PC-9 (cell line): ENCODE measurements around the gene TARM1. TPM values are rescaled to one million over a fixed set of nuclear protein-coding genes. Genes with fewer than 3 reads are reported as not detected.

ENCODE experiments used
- BruUV-seq: library from RNA; stranded (reverse); fragments of 400-500 nt; replicated peaks from 2 replicates; lab custom pipeline; 2021; lab: Mats Ljungman, UMichigan
- CTCF ChIA-PET: fragments of 300-600 bp; sonication (Branson Sonifier 250); formaldehyde crosslinking; loops from one replicate; lab custom pipeline; 2022; ENCODE audit warnings: antibody characterized with exemption; lab: Charles Lee
- POLR2A ChIA-PET: fragments of 300-600 bp; sonication (Branson Sonifier 250); formaldehyde crosslinking; loops from one replicate; lab custom pipeline; 2022; ENCODE audit warnings: antibody characterized with exemption; ENCODE audit not compliant: unreplicated experiment; lab: Charles Lee
- DNase-seq, 2 experiments: peaks; one replicate each; pipeline versions ENCODE4 v3.0.0 to v3.0.0-alpha.2; 2015 to 2022; ENCODE audit warnings: mixed read lengths in 1 of 2
- H2AFZ ChIP-seq: fragments of 200-600 bp; sonication (generic); 2 replicates; pipeline ENCODE4 v1.8.1; 2017; ENCODE audit warnings: antibody characterized with exemption
- H3F3A ChIP-seq: fragments of 200-600 bp; sonication (generic); 2 replicates; pipeline ENCODE4 v1.8.1; 2017; ENCODE audit warnings: antibody characterized with exemption, mild to moderate bottlenecking, low read depth; ENCODE audit not compliant: insufficient read depth
- H3K27ac ChIP-seq: fragments of 200-600 bp; sonication (generic); 2 replicates; pipeline ENCODE4 v1.6.1; 2016; ENCODE audit warnings: mixed run types
- H3K27me3 ChIP-seq: fragments of 200-600 bp; sonication (generic); 2 replicates; pipeline ENCODE4 v1.6.1; 2016; ENCODE audit warnings: low read depth, mixed run types; ENCODE audit not compliant: insufficient read depth
- H3K36me3 ChIP-seq: fragments of 200-600 bp; sonication (generic); 2 replicates; pipeline ENCODE4 v1.6.1; 2016; ENCODE audit warnings: low read depth, mixed run types
- H3K4me1 ChIP-seq: fragments of 200-600 bp; sonication (generic); replicated peaks from 2 replicates; pipeline ENCODE4 v1.6.1; 2016; ENCODE audit warnings: mixed run types; ENCODE audit not compliant: insufficient read depth
- H3K4me2 ChIP-seq: fragments of 200-600 bp; sonication (generic); 2 replicates; pipeline ENCODE4 v1.6.1; 2017; ENCODE audit warnings: mixed run types
- H3K4me3 ChIP-seq: fragments of 200-600 bp; sonication (generic); 2 replicates; pipeline ENCODE4 v1.6.1; 2016; ENCODE audit warnings: mixed run types
- H3K79me2 ChIP-seq: fragments of 200-600 bp; sonication (generic); 2 replicates; pipeline ENCODE4 v1.6.1; 2017; ENCODE audit warnings: low read depth, mixed run types
- H3K9me2 ChIP-seq: fragments of 200-600 bp; sonication (generic); 2 replicates; pipeline ENCODE4 v1.8.1; 2017; ENCODE audit warnings: mild to moderate bottlenecking; ENCODE audit not compliant: insufficient read depth
- H3K9me3 ChIP-seq: fragments of 200-600 bp; sonication (generic); 2 replicates; pipeline ENCODE4 v1.8.1; 2016; ENCODE audit warnings: low read depth; ENCODE audit not compliant: insufficient read depth
- H4K20me1 ChIP-seq: fragments of 200-600 bp; sonication (generic); 2 replicates; pipeline ENCODE4 v1.8.1; 2017; ENCODE audit not compliant: insufficient read depth
- EZH2 ChIP-seq: fragments of 200-600 bp; sonication (generic); IDR thresholded peaks from 2 replicates; pipeline ENCODE4 v1.8.0; 2017; ENCODE audit warnings: antibody characterized with exemption, low read depth
- intact Hi-C: fragments of 100-400 bp; cut with micrococcal nuclease; formaldehyde crosslinking; loops from one replicate; pipeline ENCODE4 v1.10.0; 2022; ENCODE audit not compliant: unreplicated experiment
- total RNA-seq: library from RNA; stranded (reverse); gene quantifications from 2 replicates; pipeline ENCODE4 v1.2.3, GENCODE V29; 2021
- TF ChIP-seq, protein P1 (sequence below): fragments of 200-600 bp; sonication (generic); conservative IDR thresholded peaks from 2 replicates; pipeline ENCODE4 v1.6.1; 2017; ENCODE audit warnings: mixed run types, antibody characterized with exemption, mild to moderate bottlenecking, moderate library complexity

Gene TARM1
- total RNA-seq, 1 experiment from 2014 or later, result not detected

DNA sequence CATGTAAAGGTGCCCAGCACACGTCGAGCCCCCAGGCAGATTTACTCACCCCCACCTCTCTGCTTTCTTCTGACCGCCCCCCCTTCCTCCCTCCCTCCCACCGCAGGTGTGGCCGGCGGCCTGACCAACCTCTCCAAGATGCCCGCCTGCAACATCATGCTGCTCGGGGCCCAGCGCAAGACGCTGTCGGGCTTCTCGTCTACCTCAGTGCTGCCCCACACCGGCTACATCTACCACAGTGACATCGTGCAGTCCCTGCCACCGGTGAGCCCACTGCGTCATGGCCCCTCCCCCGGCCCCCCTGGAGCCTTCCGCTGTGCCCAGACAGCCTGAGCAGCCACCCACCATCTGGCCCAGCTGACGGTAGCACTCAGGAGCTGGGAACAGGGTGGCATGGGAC is 43.2 kb upstream of the TARM1 start:
- Histone ChIP-seq H3K4me3 (no peak overlapping the region), H3K4me2 (no peak overlapping the region), H4K20me1 (0 out of 2 replicates have a peak, but pooled peaks cover 4% of the 10 kb centered on the region), H3K36me3 (peaks cover 5% of the 10 kb centered on the region; the same call in 1 of the 2 replicates), H3K9me3 (no peaks in the 10 kb centered on the region), H3F3A (no peaks in the 10 kb centered on the region), H3K79me2 (no peaks in the 10 kb centered on the region), H2AFZ (no peak overlapping the region), H3K9me2 (no peaks in the 10 kb centered on the region), H3K27ac (no peak overlapping the region), H3K27me3 (no peaks in the 10 kb centered on the region), H3K4me1 (no peaks in the 10 kb centered on the region)
- no peak for DNase-seq
- POLR2A ChIA-PET, result no interaction called here
- intact Hi-C loops, result no loop called here
- no peak for TF ChIP-seq EZH2
- TF ChIP-seq, protein P1, sequence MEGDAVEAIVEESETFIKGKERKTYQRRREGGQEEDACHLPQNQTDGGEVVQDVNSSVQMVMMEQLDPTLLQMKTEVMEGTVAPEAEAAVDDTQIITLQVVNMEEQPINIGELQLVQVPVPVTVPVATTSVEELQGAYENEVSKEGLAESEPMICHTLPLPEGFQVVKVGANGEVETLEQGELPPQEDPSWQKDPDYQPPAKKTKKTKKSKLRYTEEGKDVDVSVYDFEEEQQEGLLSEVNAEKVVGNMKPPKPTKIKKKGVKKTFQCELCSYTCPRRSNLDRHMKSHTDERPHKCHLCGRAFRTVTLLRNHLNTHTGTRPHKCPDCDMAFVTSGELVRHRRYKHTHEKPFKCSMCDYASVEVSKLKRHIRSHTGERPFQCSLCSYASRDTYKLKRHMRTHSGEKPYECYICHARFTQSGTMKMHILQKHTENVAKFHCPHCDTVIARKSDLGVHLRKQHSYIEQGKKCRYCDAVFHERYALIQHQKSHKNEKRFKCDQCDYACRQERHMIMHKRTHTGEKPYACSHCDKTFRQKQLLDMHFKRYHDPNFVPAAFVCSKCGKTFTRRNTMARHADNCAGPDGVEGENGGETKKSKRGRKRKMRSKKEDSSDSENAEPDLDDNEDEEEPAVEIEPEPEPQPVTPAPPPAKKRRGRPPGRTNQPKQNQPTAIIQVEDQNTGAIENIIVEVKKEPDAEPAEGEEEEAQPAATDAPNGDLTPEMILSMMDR, result no peak
- BruUV-seq, result no TSS peak
- CTCF ChIA-PET, result no interaction called here

DNA sequence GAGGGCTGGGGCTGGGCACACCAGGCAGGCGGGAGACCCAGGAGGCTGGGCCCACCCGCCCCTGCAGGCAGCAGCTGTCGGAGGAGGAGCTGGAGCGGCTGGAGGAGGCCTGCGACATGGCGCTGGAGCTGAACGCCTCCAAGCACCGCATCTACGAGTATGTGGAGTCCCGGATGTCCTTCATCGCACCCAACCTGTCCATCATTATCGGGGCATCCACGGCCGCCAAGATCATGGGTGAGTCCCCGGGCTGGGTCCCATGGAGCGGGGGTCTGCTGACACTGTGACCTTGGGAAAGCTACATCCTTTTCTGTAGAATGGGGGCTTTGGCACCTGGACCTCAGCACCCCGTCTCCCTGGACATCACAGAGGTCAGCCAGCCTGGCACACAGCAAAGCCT is 42.5 kb upstream of the TARM1 start:
- CTCF ChIA-PET, result no interaction called here
- no peak overlapping the region for H3K27ac ChIP-seq
- H4K20me1 ChIP-seq, result 0 out of 2 replicates have a peak, but pooled peaks cover 5% of the 10 kb centered on the region
- TF ChIP-seq EZH2, result no peak
- TF ChIP-seq, protein P1, result no peak
- H2AFZ ChIP-seq, result no peak overlapping the region
- no peaks in the 10 kb centered on the region for H3K79me2 ChIP-seq
- H3K4me2 ChIP-seq, result no peak overlapping the region
- H3K4me3 ChIP-seq, result no peak overlapping the region
- H3K9me2 ChIP-seq, result no peaks in the 10 kb centered on the region
- no peaks in the 10 kb centered on the region for H3K27me3 ChIP-seq
- H3K9me3 ChIP-seq, result no peaks in the 10 kb centered on the region
- peaks cover 2% of the 10 kb centered on the region; the same call in 1 of the 2 replicates for H3K36me3 ChIP-seq
- no peak for DNase-seq
- no TSS peak for BruUV-seq
- POLR2A ChIA-PET, result interaction anchor here (0.7 kb wide), 1 partner anchor 20 kb away, joined by 3 read pairs; no protein-coding TSS in a partner anchor
- intact Hi-C loops, result no loop called here
- no peaks in the 10 kb centered on the region for H3F3A ChIP-seq
- H3K4me1 ChIP-seq, result no peaks in the 10 kb centered on the region

DNA sequence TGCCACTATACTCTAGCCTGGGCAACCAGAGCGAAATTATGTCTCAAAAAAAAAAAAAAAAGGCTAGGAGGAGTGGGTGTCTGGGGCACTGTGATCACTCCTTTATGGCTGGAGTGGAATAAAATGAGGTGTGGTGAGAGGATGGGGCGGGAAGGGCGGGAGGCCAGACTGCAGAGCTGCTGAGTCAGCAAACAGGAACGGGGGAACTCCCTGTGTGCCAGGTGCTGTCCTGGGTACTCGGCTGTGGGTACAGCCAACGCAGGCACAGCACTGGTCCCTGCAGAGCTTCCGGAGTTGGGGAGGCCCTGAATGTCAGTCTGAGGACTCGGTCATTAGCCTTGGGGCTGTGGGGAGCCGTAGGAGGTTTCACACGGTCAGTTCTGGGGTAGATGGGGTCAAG is 40.1 kb upstream of the TARM1 start:
- no peak overlapping the region for H3K4me2 ChIP-seq
- H3K79me2 ChIP-seq, result peaks cover 12% of the 10 kb centered on the region
- DNase-seq, result no peak
- TF ChIP-seq, protein P1, result no peak
- no peaks in the 10 kb centered on the region; the same call in 1 of the 2 replicates for H3K36me3 ChIP-seq
- H3K4me3 ChIP-seq, result no peak overlapping the region
- no peak overlapping the region for H2AFZ ChIP-seq
- no peaks in the 10 kb centered on the region for H3K9me3 ChIP-seq
- H3K9me2 ChIP-seq, result no peaks in the 10 kb centered on the region
- peaks cover 7% of the 10 kb centered on the region for H3K4me1 ChIP-seq
- H3F3A ChIP-seq, result no peaks in the 10 kb centered on the region
- intact Hi-C loops, result no loop called here
- H3K27me3 ChIP-seq, result no peaks in the 10 kb centered on the region
- no TSS peak for BruUV-seq
- ChIA-PET CTCF (no interaction called here), POLR2A (no interaction called here)
- H4K20me1 ChIP-seq, result peaks cover 9% of the 10 kb centered on the region; the same call in 1 of the 2 replicates
- no peak overlapping the region for H3K27ac ChIP-seq
